GM23338 (cell line): Measurements from ENCODE around the gene SRSF11. TPM values are rescaled to one million over a fixed set of nuclear protein-coding genes. Genes with fewer than 3 reads are reported as not detected.

Experiments
- ATAC-seq: fragments of 200-7000 bp; cut with Tn5 transposase; 3 replicates; pipeline ENCODE4 v1.9.1; 2020
- DNase-seq: peaks from one replicate; pipeline ENCODE4 v3.0.0-alpha.2; 2015; ENCODE audit warnings: low spot score
- H2AFZ ChIP-seq: fragments of 200-600 bp; sonication (generic); 2 replicates; pipeline ENCODE4 v1.8.0; 2016; ENCODE audit warnings: antibody characterized with exemption, mild to moderate bottlenecking, moderate library complexity
- H3F3A ChIP-seq: fragments of 200-600 bp; sonication (generic); replicated peaks from 2 replicates; pipeline ENCODE4 v1.8.0; 2017; ENCODE audit warnings: antibody characterized with exemption, mixed run types, low read depth
- H3K27ac ChIP-seq: fragments of 200-600 bp; sonication (generic); 2 replicates; pipeline ENCODE4 v1.6.1; 2016; ENCODE audit warnings: low read depth
- H3K27me3 ChIP-seq: fragments of 200-600 bp; sonication (generic); 2 replicates; pipeline ENCODE4 v1.8.0; 2016; ENCODE audit warnings: mild to moderate bottlenecking, mixed run types, moderate library complexity; ENCODE audit not compliant: insufficient read depth
- H3K36me3 ChIP-seq: fragments of 200-600 bp; sonication (generic); 2 replicates; pipeline ENCODE4 v1.8.0; 2016; ENCODE audit warnings: mild to moderate bottlenecking; ENCODE audit not compliant: insufficient read depth
- H3K4me1 ChIP-seq: fragments of 200-600 bp; sonication (generic); 2 replicates; pipeline ENCODE4 v1.8.0; 2016; ENCODE audit warnings: mild to moderate bottlenecking, moderate library complexity; ENCODE audit not compliant: insufficient read depth
- H3K4me2 ChIP-seq: fragments of 200-600 bp; sonication (generic); 2 replicates; pipeline ENCODE4 v1.7.1; 2017; ENCODE audit warnings: mixed run types
- H3K4me3 ChIP-seq: fragments of 200-600 bp; sonication (generic); 2 replicates; pipeline ENCODE4 v1.6.1; 2016; ENCODE audit warnings: mixed run types
- H3K79me2 ChIP-seq: fragments of 200-600 bp; sonication (generic); replicated peaks from 2 replicates; pipeline ENCODE4 v1.8.0; 2017; ENCODE audit warnings: mild to moderate bottlenecking; ENCODE audit not compliant: insufficient read depth
- H3K9me2 ChIP-seq: fragments of 200-600 bp; sonication (generic); 2 replicates; pipeline ENCODE4 v1.8.0; 2017; ENCODE audit not compliant: insufficient read depth
- H4K20me1 ChIP-seq: fragments of 200-600 bp; sonication (generic); replicated peaks from 2 replicates; pipeline ENCODE4 v1.8.0; 2017; ENCODE audit warnings: mild to moderate bottlenecking; ENCODE audit not compliant: insufficient read depth
- H3K27ac Mint-ChIP-seq: 2 replicates; pipeline ENCODE4 v1.8.0; 2020; ENCODE audit warnings: inconsistent platforms, mild to moderate bottlenecking, moderate library complexity, mixed read lengths
- H3K27me3 Mint-ChIP-seq: 3 replicates; pipeline ENCODE4 v1.8.0; 2022; ENCODE audit warnings: low read depth, mild to moderate bottlenecking, moderate library complexity, mixed read lengths, inconsistent platforms; ENCODE audit not compliant: insufficient read depth, poor library complexity
- H3K36me3 Mint-ChIP-seq: 3 replicates; pipeline ENCODE4 v1.8.0; 2021; ENCODE audit warnings: low read depth, mild to moderate bottlenecking, inconsistent platforms, moderate library complexity, mixed read lengths
- H3K4me1 Mint-ChIP-seq: 3 replicates; pipeline ENCODE4 v1.8.0; 2020; ENCODE audit warnings: mild to moderate bottlenecking, inconsistent platforms, mixed read lengths
- H3K4me3 Mint-ChIP-seq: 3 replicates; pipeline ENCODE4 v1.8.0; 2021; ENCODE audit warnings: moderate library complexity, mild to moderate bottlenecking, inconsistent platforms, mixed read lengths
- H3K9me3 Mint-ChIP-seq: 3 replicates; pipeline ENCODE4 v1.8.0; 2020; ENCODE audit warnings: moderate library complexity, mild to moderate bottlenecking, inconsistent platforms, mixed read lengths
- CREB1 ChIP-seq: fragments of 250-450 bp; sonication (Bioruptor Pico); IDR thresholded peaks from 2 replicates; pipeline ENCODE4 v1.5.0; 2020; ENCODE audit warnings: low read depth, mild to moderate bottlenecking, moderate library complexity
- ETS1 ChIP-seq: IDR thresholded peaks from 2 replicates; pipeline ENCODE4 v1.6.1; 2016; ENCODE audit warnings: antibody characterized with exemption
- EZH2 ChIP-seq: fragments of 200-600 bp; sonication (generic); IDR thresholded peaks from one replicate; pipeline ENCODE4 v1.8.0; 2017; ENCODE audit warnings: antibody characterized with exemption, mild to moderate bottlenecking, low read depth; ENCODE audit not compliant: unreplicated experiment
- EZH2phosphoT487 ChIP-seq: fragments of 200-600 bp; sonication (generic); IDR thresholded peaks from one replicate; pipeline ENCODE4 v1.8.1; 2018; ENCODE audit warnings: antibody characterized with exemption; ENCODE audit not compliant: unreplicated experiment
- JUNB ChIP-seq: IDR thresholded peaks from one replicate; pipeline ENCODE4 v1.6.1; 2016; ENCODE audit warnings: antibody characterized with exemption; ENCODE audit not compliant: unreplicated experiment
- POLR2AphosphoS5 ChIP-seq: IDR thresholded peaks from 2 replicates; pipeline ENCODE4 v1.6.1; 2016; ENCODE audit warnings: antibody characterized with exemption, low read depth
- REST ChIP-seq: IDR thresholded peaks from one replicate; pipeline ENCODE4 v1.6.1; 2018; ENCODE audit warnings: antibody characterized with exemption; ENCODE audit not compliant: unreplicated experiment
- ZNF114 ChIP-seq: fragments of 250-450 bp; sonication (Bioruptor Pico); IDR thresholded peaks from 2 replicates; pipeline ENCODE4 v1.5.0; 2020; ENCODE audit warnings: mild to moderate bottlenecking, moderate library complexity
- ZNF331 ChIP-seq: fragments of 250-450 bp; sonication (Bioruptor Pico); IDR thresholded peaks from 2 replicates; pipeline ENCODE4 v1.5.0; 2020; ENCODE audit warnings: low read depth, mild to moderate bottlenecking, moderate library complexity
- polyA plus RNA-seq: library from polyadenylated mRNA; unstranded; fragments of >200 nt; fragmentation: Nextera tagmentation; extraction: Ambion mirVana; gene quantifications from 2 replicates; pipeline ENCODE4 v1.2.1, GENCODE V29; 2016
- total RNA-seq: library from RNA; depleted of rRNA; stranded (reverse); fragments of >200 nt; shearing (Covaris generic); gene quantifications from 2 replicates; pipeline ENCODE4 v1.2.3, GENCODE V29; 2014
- TF ChIP-seq, protein P1 (sequence below): fragments of 250-450 bp; sonication (Bioruptor Pico); IDR thresholded peaks from 2 replicates; pipeline ENCODE4 v1.5.0; 2020; ENCODE audit warnings: mild to moderate bottlenecking, moderate library complexity
- TF ChIP-seq, protein P2 (sequence below), 2 experiments: fragments of 200-600 bp in 1 of 2; sonication (generic) in 1 of 2; conservative IDR thresholded peaks; 2 replicates each; pipeline versions ENCODE4 v1.5.1 to v1.6.1; 2016 to 2017; ENCODE audit warnings: antibody characterized with exemption in 2 of 2, low read depth in 2 of 2, mild to moderate bottlenecking in 2 of 2, moderate library complexity in 1 of 2

Gene SRSF11
- total and polyA plus RNA-seq, 2 experiments from 2014 or later: 182 to 372 TPM

DNA sequence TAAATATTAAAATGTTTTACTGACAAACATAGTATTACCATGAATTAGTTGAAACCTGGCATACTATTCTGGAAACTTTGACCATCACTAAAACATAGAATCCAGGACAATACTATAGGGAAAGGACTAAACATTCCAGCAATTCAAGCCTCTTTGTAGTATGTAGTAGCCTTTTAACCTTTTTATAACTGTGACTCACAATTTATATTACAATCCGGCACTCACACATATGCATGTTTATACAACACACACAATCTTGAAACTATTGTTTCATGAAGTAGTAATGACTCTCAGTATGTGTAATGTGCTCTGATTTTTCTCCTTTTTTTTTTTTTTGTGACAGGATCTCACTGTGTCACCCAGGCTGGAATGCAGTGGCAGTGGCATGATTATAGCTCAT, 69.0 kb downstream of the SRSF11 start:
- Histone ChIP-seq H3K27me3 (no peaks in the 10 kb centered on the region), H2AFZ (no peak overlapping the region), H3K4me1 (no peaks in the 10 kb centered on the region), H3K79me2 (no peaks in the 10 kb centered on the region), H3K4me2 (no peak overlapping the region), H3K27ac (no peak overlapping the region), H3K9me2 (no peaks in the 10 kb centered on the region), H4K20me1 (peaks cover 10% of the 10 kb centered on the region; the same call in 1 of the 2 replicates), H3K36me3 (peaks cover 16% of the 10 kb centered on the region; the same call in 1 of the 2 replicates), H3F3A (no peaks in the 10 kb centered on the region), H3K4me3 (no peak overlapping the region)
- Mint-ChIP-seq H3K4me3 (no peak overlapping the region), H3K27ac (no peak overlapping the region), H3K9me3 (no peaks in the 10 kb centered on the region), H3K27me3 (peaks cover 3% of the 10 kb centered on the region), H3K4me1 (no peaks in the 10 kb centered on the region), H3K36me3 (peaks cover 32% of the 10 kb centered on the region; the same call in 2 of the 3 replicates)
- DNase-seq (no peak), ATAC-seq (no peak)
- TF ChIP-seq ZNF331 (CRISPR knock-in tag): no peak
- TF ChIP-seq, protein P1, sequence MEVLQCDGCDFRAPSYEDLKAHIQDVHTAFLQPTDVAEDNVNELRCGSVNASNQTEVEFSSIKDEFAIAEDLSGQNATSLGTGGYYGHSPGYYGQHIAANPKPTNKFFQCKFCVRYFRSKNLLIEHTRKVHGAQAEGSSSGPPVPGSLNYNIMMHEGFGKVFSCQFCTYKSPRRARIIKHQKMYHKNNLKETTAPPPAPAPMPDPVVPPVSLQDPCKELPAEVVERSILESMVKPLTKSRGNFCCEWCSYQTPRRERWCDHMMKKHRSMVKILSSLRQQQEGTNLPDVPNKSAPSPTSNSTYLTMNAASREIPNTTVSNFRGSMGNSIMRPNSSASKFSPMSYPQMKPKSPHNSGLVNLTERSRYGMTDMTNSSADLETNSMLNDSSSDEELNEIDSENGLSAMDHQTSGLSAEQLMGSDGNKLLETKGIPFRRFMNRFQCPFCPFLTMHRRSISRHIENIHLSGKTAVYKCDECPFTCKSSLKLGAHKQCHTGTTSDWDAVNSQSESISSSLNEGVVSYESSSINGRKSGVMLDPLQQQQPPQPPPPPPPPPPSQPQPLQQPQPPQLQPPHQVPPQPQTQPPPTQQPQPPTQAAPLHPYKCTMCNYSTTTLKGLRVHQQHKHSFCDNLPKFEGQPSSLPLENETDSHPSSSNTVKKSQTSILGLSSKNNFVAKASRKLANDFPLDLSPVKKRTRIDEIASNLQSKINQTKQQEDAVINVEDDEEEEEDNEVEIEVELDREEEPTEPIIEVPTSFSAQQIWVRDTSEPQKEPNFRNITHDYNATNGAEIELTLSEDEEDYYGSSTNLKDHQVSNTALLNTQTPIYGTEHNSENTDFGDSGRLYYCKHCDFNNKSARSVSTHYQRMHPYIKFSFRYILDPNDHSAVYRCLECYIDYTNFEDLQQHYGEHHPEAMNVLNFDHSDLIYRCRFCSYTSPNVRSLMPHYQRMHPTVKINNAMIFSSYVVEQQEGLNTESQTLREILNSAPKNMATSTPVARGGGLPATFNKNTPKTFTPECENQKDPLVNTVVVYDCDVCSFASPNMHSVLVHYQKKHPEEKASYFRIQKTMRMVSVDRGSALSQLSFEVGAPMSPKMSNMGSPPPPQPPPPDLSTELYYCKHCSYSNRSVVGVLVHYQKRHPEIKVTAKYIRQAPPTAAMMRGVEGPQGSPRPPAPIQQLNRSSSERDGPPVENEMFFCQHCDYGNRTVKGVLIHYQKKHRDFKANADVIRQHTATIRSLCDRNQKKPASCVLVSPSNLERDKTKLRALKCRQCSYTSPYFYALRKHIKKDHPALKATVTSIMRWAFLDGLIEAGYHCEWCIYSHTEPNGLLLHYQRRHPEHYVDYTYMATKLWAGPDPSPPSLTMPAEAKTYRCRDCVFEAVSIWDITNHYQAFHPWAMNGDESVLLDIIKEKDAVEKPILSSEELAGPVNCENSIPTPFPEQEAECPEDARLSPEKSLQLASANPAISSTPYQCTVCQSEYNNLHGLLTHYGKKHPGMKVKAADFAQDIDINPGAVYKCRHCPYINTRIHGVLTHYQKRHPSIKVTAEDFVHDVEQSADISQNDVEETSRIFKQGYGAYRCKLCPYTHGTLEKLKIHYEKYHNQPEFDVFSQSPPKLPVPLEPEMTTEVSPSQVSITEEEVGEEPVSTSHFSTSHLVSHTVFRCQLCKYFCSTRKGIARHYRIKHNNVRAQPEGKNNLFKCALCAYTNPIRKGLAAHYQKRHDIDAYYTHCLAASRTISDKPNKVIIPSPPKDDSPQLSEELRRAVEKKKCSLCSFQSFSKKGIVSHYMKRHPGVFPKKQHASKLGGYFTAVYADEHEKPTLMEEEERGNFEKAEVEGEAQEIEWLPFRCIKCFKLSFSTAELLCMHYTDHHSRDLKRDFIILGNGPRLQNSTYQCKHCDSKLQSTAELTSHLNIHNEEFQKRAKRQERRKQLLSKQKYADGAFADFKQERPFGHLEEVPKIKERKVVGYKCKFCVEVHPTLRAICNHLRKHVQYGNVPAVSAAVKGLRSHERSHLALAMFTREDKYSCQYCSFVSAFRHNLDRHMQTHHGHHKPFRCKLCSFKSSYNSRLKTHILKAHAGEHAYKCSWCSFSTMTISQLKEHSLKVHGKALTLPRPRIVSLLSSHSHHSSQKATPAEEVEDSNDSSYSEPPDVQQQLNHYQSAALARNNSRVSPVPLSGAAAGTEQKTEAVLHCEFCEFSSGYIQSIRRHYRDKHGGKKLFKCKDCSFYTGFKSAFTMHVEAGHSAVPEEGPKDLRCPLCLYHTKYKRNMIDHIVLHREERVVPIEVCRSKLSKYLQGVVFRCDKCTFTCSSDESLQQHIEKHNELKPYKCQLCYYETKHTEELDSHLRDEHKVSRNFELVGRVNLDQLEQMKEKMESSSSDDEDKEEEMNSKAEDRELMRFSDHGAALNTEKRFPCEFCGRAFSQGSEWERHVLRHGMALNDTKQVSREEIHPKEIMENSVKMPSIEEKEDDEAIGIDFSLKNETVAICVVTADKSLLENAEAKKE (CRISPR knock-in tag): no peak
- no peak for TF ChIP-seq JUNB
- TF ChIP-seq, protein P2, sequence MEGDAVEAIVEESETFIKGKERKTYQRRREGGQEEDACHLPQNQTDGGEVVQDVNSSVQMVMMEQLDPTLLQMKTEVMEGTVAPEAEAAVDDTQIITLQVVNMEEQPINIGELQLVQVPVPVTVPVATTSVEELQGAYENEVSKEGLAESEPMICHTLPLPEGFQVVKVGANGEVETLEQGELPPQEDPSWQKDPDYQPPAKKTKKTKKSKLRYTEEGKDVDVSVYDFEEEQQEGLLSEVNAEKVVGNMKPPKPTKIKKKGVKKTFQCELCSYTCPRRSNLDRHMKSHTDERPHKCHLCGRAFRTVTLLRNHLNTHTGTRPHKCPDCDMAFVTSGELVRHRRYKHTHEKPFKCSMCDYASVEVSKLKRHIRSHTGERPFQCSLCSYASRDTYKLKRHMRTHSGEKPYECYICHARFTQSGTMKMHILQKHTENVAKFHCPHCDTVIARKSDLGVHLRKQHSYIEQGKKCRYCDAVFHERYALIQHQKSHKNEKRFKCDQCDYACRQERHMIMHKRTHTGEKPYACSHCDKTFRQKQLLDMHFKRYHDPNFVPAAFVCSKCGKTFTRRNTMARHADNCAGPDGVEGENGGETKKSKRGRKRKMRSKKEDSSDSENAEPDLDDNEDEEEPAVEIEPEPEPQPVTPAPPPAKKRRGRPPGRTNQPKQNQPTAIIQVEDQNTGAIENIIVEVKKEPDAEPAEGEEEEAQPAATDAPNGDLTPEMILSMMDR (conservative IDR thresholded peaks at IDR 0.05; ENCODE audit: low read depth in 2 of 2): no peak
- no peak for TF ChIP-seq EZH2
- no peak for TF ChIP-seq ETS1
- no peak for TF ChIP-seq ZNF114 (CRISPR knock-in tag)
- no peak for TF ChIP-seq EZH2phosphoT487
- no peak for TF ChIP-seq REST
- TF ChIP-seq POLR2AphosphoS5: no peak
- TF ChIP-seq CREB1 (CRISPR knock-in tag): no peak
